Measurements from ENCODE around the gene CLIC2. TPM values are rescaled to one million over a fixed set of nuclear protein-coding genes. Genes with fewer than 3 reads are reported as not detected.

The CLIC2 gene
- total RNA-seq, 1 donor from 2014 or later, result 0.27 TPM

GRCh38 chrX:155247497-155247896 lies 86.9 kb downstream of the CLIC2 start:
- DNase-seq (ENCODE audit: low read depth) (no peak), FAIRE-seq (no peak)
- no peaks in the 10 kb centered on the region for H3K9me3 ChIP-seq (ENCODE audit: insufficient read depth, low read depth, low read length)
- no peaks in the 10 kb centered on the region for H3K36me3 ChIP-seq (ENCODE audit: insufficient read depth, low read length)
- H3K9me3 Mint-ChIP-seq (ENCODE audit: unreplicated experiment), result no peaks in the 10 kb centered on the region
- no peak overlapping the region for H3K4me3 ChIP-seq (ENCODE audit: insufficient read depth, low read depth, low read length)
- H2AFZ ChIP-seq (ENCODE audit: low read depth, low read length), result no peak overlapping the region
- no peaks in the 10 kb centered on the region for H4K20me1 ChIP-seq (ENCODE audit: insufficient read depth, low read length)
- no peaks in the 10 kb centered on the region for H3K36me3 Mint-ChIP-seq (ENCODE audit: low read depth, unreplicated experiment)
- no peak overlapping the region for H3K4me2 ChIP-seq (ENCODE audit: low read length)
- no peaks in the 10 kb centered on the region for H3K27me3 Mint-ChIP-seq (ENCODE audit: low read depth, unreplicated experiment)
- H3K4me3 Mint-ChIP-seq (ENCODE audit: unreplicated experiment), result no peak overlapping the region
- H3K9ac ChIP-seq (ENCODE audit: low read length), result no peak overlapping the region
- no peak overlapping the region for H3K27ac ChIP-seq (ENCODE audit: low read depth, low read length)
- H3K27ac Mint-ChIP-seq (ENCODE audit: unreplicated experiment), result no peak overlapping the region
- H3K27me3 ChIP-seq (ENCODE audit: insufficient read depth, low read length), result no peaks in the 10 kb centered on the region
- TF ChIP-seq, protein P1, sequence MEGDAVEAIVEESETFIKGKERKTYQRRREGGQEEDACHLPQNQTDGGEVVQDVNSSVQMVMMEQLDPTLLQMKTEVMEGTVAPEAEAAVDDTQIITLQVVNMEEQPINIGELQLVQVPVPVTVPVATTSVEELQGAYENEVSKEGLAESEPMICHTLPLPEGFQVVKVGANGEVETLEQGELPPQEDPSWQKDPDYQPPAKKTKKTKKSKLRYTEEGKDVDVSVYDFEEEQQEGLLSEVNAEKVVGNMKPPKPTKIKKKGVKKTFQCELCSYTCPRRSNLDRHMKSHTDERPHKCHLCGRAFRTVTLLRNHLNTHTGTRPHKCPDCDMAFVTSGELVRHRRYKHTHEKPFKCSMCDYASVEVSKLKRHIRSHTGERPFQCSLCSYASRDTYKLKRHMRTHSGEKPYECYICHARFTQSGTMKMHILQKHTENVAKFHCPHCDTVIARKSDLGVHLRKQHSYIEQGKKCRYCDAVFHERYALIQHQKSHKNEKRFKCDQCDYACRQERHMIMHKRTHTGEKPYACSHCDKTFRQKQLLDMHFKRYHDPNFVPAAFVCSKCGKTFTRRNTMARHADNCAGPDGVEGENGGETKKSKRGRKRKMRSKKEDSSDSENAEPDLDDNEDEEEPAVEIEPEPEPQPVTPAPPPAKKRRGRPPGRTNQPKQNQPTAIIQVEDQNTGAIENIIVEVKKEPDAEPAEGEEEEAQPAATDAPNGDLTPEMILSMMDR (IDR thresholded peaks at IDR 0.05; ENCODE audit: insufficient read depth, low read depth, low read length), result no peak
- TF ChIP-seq EZH2 (IDR thresholded peaks at IDR 0.05; ENCODE audit: insufficient read depth, low read length), result no peak
- peaks cover 6% of the 10 kb centered on the region for H3K4me1 Mint-ChIP-seq (ENCODE audit: low read depth, unreplicated experiment)
- no peaks in the 10 kb centered on the region for H3K79me2 ChIP-seq (ENCODE audit: insufficient read depth, low read length)
- no peaks in the 10 kb centered on the region for H3K4me1 ChIP-seq (ENCODE audit: insufficient read depth, low read length)

- Histone ChIP-seq H4K20me1 (ENCODE audit: insufficient read depth, low read length) (no peaks in the 10 kb centered on the region), H3K4me2 (ENCODE audit: low read length) (no peak overlapping the region), H3K9ac (ENCODE audit: low read length) (no peak overlapping the region), H3K27ac (ENCODE audit: low read depth, low read length) (no peak overlapping the region), H3K36me3 (ENCODE audit: insufficient read depth, low read length) (no peaks in the 10 kb centered on the region), H3K9me3 (ENCODE audit: insufficient read depth, low read depth, low read length) (no peaks in the 10 kb centered on the region), H3K79me2 (ENCODE audit: insufficient read depth, low read length) (no peaks in the 10 kb centered on the region), H2AFZ (ENCODE audit: low read depth, low read length) (no peak overlapping the region), H3K27me3 (ENCODE audit: insufficient read depth, low read length) (no peaks in the 10 kb centered on the region), H3K4me1 (ENCODE audit: insufficient read depth, low read length) (no peaks in the 10 kb centered on the region), H3K4me3 (ENCODE audit: insufficient read depth, low read depth, low read length) (no peak overlapping the region)
- H3K4me3 Mint-ChIP-seq (ENCODE audit: unreplicated experiment), result no peak overlapping the region
- H3K9me3 Mint-ChIP-seq (ENCODE audit: unreplicated experiment), result no peaks in the 10 kb centered on the region
- TF ChIP-seq, protein P1 (IDR thresholded peaks at IDR 0.05; ENCODE audit: insufficient read depth, low read depth, low read length), result no peak
- TF ChIP-seq EZH2 (IDR thresholded peaks at IDR 0.05; ENCODE audit: insufficient read depth, low read length), result no peak
- H3K27me3 Mint-ChIP-seq (ENCODE audit: low read depth, unreplicated experiment), result no peaks in the 10 kb centered on the region
- FAIRE-seq, result peak; percentile 73
- H3K36me3 Mint-ChIP-seq (ENCODE audit: low read depth, unreplicated experiment), result no peaks in the 10 kb centered on the region
- H3K4me1 Mint-ChIP-seq (ENCODE audit: low read depth, unreplicated experiment), result peaks cover 6% of the 10 kb centered on the region
- DNase-seq (ENCODE audit: low read depth), result no peak
- no peak overlapping the region for H3K27ac Mint-ChIP-seq (ENCODE audit: unreplicated experiment)
These were observed 87.7 kb downstream of the CLIC2 start for GRCh38 chrX:155246748-155247147.

DNA sequence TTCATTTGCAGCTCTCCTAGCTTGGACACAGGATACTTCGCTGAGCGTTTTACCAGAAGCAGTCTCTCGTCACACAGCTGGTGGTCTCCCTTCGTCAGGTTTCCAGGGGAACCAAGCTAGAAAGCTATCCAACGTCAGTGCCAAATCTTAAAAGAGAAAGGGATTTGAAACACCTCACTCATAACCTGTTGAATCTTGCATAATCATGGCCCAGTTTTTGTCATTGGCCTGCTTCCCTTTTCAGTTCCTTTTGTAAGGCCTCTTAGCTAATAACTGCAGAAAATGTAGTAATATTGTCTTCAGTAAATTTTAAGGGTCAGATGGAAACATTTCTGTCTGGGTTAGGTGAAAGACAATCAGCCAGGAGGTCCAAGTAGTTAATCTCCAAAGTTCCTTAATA lies 92.1 kb downstream of the CLIC2 start:
- no peaks in the 10 kb centered on the region for H3K9me3 ChIP-seq (ENCODE audit: insufficient read depth, low read depth, low read length)
- no peak for TF ChIP-seq EZH2 (IDR thresholded peaks at IDR 0.05; ENCODE audit: insufficient read depth, low read length)
- TF ChIP-seq, protein P1 (IDR thresholded peaks at IDR 0.05; ENCODE audit: insufficient read depth, low read depth, low read length), result no peak
- no peak overlapping the region for H3K4me3 Mint-ChIP-seq (ENCODE audit: unreplicated experiment)
- H3K27me3 Mint-ChIP-seq (ENCODE audit: low read depth, unreplicated experiment), result no peaks in the 10 kb centered on the region
- no peak overlapping the region for H3K4me2 ChIP-seq (ENCODE audit: low read length)
- no peak overlapping the region for H2AFZ ChIP-seq (ENCODE audit: low read depth, low read length)
- no peaks in the 10 kb centered on the region for H3K79me2 ChIP-seq (ENCODE audit: insufficient read depth, low read length)
- no peak overlapping the region for H3K27ac Mint-ChIP-seq (ENCODE audit: unreplicated experiment)
- no peak overlapping the region for H3K4me3 ChIP-seq (ENCODE audit: insufficient read depth, low read depth, low read length)
- no peaks in the 10 kb centered on the region for H3K9me3 Mint-ChIP-seq (ENCODE audit: unreplicated experiment)
- H3K9ac ChIP-seq (ENCODE audit: low read length), result no peak overlapping the region
- DNase-seq (ENCODE audit: low read depth) (no peak), FAIRE-seq (no peak)
- H3K27me3 ChIP-seq (ENCODE audit: insufficient read depth, low read length), result no peaks in the 10 kb centered on the region
- peaks cover 2% of the 10 kb centered on the region for H3K36me3 ChIP-seq (ENCODE audit: insufficient read depth, low read length)
- peaks cover 6% of the 10 kb centered on the region for H3K4me1 Mint-ChIP-seq (ENCODE audit: low read depth, unreplicated experiment)
- H4K20me1 ChIP-seq (ENCODE audit: insufficient read depth, low read length), result no peaks in the 10 kb centered on the region
- H3K27ac ChIP-seq (ENCODE audit: low read depth, low read length), result no peak overlapping the region
- H3K4me1 ChIP-seq (ENCODE audit: insufficient read depth, low read length), result no peaks in the 10 kb centered on the region
- H3K36me3 Mint-ChIP-seq (ENCODE audit: low read depth, unreplicated experiment), result peaks cover 3% of the 10 kb centered on the region

All from astrocyte (in vitro differentiated cells and primary cell).